Activated CD8-positive, alpha-beta T cell treated with anti-CD3 and anti-CD28 coated beads for 36 hours (primary cell): ENCODE results near the gene KRT80. TPM values are rescaled to one million over a fixed set of nuclear protein-coding genes. Genes with fewer than 3 reads are reported as not detected.

Experiments
- ATAC-seq: fragments of 200-7000 bp; cut with Tn5 transposase; one replicate; pipeline ENCODE4 v1.10.0; 2021; ENCODE audit warnings: mild to moderate bottlenecking, moderate library complexity
- CTCF ChIA-PET: fragments of 350-600 bp; sonication (Branson Sonifier 250); formaldehyde crosslinking; loops from one replicate; lab custom pipeline; 2021; ENCODE audit warnings: antibody characterized with exemption; lab: Charles Lee
- POLR2A ChIA-PET: fragments of 350-600 bp; sonication (Branson Sonifier 250); formaldehyde crosslinking; loops from one replicate; lab custom pipeline; 2021; ENCODE audit warnings: antibody characterized with exemption; lab: Charles Lee
- DNase-seq: peaks from one replicate; pipeline ENCODE4 v3.0.0-alpha.2; 2020
- H3K27ac Mint-ChIP-seq: one replicate; pipeline ENCODE4 v1.8.0; 2021; ENCODE audit warnings: mild to moderate bottlenecking, mixed read lengths
- H3K27me3 Mint-ChIP-seq: one replicate; pipeline ENCODE4 v1.8.0; 2021; ENCODE audit warnings: mixed read lengths
- H3K36me3 Mint-ChIP-seq: one replicate; pipeline ENCODE4 v1.8.0; 2021; ENCODE audit warnings: low read depth, mixed read lengths
- H3K4me1 Mint-ChIP-seq: one replicate; pipeline ENCODE4 v1.8.0; 2021; ENCODE audit warnings: low read depth, mixed read lengths
- H3K4me3 Mint-ChIP-seq: one replicate; pipeline ENCODE4 v1.8.0; 2021; ENCODE audit warnings: mild to moderate bottlenecking, moderate library complexity, mixed read lengths
- H3K9me3 Mint-ChIP-seq: one replicate; pipeline ENCODE4 v1.8.0; 2021; ENCODE audit warnings: mixed read lengths
- intact Hi-C: fragments of 100-400 bp; cut with micrococcal nuclease; formaldehyde crosslinking; loops from one replicate; pipeline ENCODE4 v1.10.0; 2022
- total RNA-seq, 2 experiments: library from RNA; stranded (reverse); gene quantifications; one replicate each; pipeline ENCODE4 v1.2.3, GENCODE V29; 2021
- TF ChIP-seq, protein P1 (sequence below): fragments of 200-600 bp; IDR thresholded peaks from one replicate; pipeline ENCODE4 v1.8.0; 2022; ENCODE audit warnings: antibody characterized with exemption, mild to moderate bottlenecking

Gene KRT80
- total RNA-seq, 2 experiments from 2014 or later = not detected

DNA sequence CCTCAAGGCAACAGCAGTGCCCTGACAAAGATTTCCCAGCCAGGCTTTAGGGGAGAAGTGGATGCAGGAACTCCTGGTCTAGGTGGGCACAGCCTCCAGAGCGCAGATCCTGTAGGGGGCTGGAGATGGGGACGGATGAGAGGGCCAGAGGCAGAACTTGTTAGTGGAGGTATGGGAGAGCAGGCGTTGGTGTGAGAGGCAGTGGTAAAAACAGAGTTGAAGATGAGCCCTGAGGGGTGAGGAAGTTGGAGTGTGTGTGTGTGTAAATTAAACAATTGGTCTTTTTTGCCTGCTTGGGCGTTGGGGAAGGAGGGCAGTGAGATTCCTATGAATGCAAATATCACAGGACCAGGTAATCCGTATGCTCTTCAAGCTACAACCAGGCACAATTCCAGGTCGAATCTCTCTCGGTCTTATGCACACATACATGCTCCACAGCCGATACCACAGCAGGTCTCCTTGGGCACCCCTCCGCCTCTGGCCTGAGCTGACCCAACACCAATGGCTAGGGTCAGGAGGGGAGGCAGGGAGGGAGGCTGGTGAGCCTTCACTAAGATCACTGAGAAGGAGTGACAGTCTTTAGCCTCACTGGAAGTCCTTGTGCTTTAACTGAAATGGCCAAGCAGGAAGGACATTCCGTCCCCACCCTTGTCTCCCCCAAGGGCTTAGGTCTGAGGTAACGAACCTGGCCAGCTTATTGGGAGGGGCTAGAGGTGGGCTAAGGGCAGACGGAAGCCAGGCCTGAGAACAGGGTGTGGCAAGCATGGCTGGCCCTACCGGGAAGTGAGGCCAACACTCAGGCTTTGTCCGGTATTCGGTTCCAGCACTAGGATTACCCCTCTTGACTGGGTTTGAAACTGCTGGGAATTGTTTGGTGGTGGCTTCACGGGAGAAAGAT is 39.7 kb upstream of the KRT80 start:
- POLR2A ChIA-PET = no interaction called here
- DNase-seq = no peak
- peaks cover 54% of the 10 kb centered on the region for H3K27me3 Mint-ChIP-seq
- H3K36me3 Mint-ChIP-seq = no peaks in the 10 kb centered on the region
- CTCF ChIA-PET = no interaction called here
- intact Hi-C loops = no loop called here
- TF ChIP-seq, protein P1, sequence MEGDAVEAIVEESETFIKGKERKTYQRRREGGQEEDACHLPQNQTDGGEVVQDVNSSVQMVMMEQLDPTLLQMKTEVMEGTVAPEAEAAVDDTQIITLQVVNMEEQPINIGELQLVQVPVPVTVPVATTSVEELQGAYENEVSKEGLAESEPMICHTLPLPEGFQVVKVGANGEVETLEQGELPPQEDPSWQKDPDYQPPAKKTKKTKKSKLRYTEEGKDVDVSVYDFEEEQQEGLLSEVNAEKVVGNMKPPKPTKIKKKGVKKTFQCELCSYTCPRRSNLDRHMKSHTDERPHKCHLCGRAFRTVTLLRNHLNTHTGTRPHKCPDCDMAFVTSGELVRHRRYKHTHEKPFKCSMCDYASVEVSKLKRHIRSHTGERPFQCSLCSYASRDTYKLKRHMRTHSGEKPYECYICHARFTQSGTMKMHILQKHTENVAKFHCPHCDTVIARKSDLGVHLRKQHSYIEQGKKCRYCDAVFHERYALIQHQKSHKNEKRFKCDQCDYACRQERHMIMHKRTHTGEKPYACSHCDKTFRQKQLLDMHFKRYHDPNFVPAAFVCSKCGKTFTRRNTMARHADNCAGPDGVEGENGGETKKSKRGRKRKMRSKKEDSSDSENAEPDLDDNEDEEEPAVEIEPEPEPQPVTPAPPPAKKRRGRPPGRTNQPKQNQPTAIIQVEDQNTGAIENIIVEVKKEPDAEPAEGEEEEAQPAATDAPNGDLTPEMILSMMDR = no peak
- no peaks in the 10 kb centered on the region for H3K9me3 Mint-ChIP-seq
- no peaks in the 10 kb centered on the region for H3K4me1 Mint-ChIP-seq
- H3K27ac Mint-ChIP-seq = no peak overlapping the region
- ATAC-seq = no peak
- no peak overlapping the region for H3K4me3 Mint-ChIP-seq

DNA sequence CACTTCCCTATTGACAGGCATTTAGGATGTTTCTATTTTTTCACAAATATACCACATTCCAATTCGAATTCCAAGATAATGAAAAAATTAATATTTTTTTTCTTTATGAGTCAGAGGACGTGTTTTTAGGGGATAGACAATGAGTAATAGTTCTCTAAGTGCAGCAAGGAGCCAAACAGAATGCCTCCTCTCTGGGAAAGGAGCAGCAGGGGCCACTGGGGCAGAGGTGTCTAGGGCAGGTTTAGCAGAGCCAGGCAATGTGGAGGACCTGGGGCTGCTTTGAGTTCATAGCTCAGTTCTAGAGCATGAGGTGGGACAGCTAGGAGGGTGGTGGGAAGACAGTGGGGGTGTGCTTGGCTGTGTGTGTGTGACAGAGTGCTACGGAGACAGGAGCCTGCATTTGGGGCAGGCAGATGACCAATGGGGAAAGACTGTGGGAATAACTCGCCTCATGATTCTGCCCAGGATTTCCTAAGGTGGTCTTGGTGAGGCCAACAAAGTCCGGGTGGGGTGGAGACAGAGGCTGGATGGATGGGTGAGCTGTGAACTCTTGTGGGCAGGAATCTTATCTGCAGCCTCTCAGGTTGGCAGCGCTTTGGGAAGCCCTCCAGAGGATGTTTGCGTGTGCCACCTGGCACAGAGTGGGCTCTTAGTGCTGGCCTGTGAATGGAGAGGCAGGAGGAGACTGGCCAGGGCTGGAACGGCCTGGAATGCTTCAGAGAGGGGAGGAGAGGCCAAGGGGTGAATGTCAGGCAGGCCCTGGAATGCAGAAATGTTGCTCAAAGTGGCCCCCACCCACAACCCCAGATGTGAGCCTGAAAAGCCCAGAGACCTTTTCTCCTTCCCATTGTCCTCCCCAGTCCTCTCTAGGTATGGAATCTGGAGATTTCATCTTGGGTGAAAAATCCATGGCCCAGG is 38.8 kb upstream of the KRT80 start:
- intact Hi-C loops = no loop called here
- H3K27ac Mint-ChIP-seq = no peak overlapping the region
- H3K27me3 Mint-ChIP-seq = peaks cover 57% of the 10 kb centered on the region
- H3K4me1 Mint-ChIP-seq = no peaks in the 10 kb centered on the region
- ChIA-PET CTCF (no interaction called here), POLR2A (no interaction called here)
- DNase-seq (no peak), ATAC-seq (no peak)
- TF ChIP-seq, protein P1 = no peak
- H3K9me3 Mint-ChIP-seq = no peaks in the 10 kb centered on the region
- no peak overlapping the region for H3K4me3 Mint-ChIP-seq
- no peaks in the 10 kb centered on the region for H3K36me3 Mint-ChIP-seq

DNA sequence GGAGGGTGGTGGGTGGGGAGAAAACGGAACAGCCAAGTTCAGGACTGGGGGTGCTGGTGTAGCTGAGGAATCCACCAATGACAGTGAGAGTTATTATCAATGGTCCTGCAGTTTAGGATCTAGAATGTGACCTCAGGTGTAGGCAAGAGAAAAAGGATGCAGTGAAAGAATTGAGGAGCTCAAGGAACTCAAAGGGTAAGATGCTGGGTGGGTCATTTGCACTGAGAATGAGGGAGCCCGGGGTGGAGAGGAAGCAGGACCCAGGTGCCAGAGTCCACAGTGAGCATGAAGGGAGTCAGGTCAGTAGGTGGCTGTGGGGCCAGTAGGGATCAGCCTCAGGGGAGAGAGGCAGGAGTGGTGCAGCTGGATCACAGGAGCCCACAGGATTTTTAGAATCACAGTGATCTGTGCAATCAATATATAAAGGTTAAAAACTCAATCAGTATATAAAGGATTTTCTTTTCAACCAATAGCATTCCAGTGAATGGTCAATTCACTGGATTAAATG is 38.1 kb upstream of the KRT80 start:
- H3K27me3 Mint-ChIP-seq = peaks cover 56% of the 10 kb centered on the region
- H3K27ac Mint-ChIP-seq = no peak overlapping the region
- ChIA-PET CTCF (no interaction called here), POLR2A (no interaction called here)
- no peak overlapping the region for H3K4me3 Mint-ChIP-seq
- H3K4me1 Mint-ChIP-seq = no peaks in the 10 kb centered on the region
- ATAC-seq (no peak), DNase-seq (no peak)
- H3K9me3 Mint-ChIP-seq = no peaks in the 10 kb centered on the region
- intact Hi-C loops = no loop called here
- no peaks in the 10 kb centered on the region for H3K36me3 Mint-ChIP-seq
- TF ChIP-seq, protein P1 = no peak

DNA sequence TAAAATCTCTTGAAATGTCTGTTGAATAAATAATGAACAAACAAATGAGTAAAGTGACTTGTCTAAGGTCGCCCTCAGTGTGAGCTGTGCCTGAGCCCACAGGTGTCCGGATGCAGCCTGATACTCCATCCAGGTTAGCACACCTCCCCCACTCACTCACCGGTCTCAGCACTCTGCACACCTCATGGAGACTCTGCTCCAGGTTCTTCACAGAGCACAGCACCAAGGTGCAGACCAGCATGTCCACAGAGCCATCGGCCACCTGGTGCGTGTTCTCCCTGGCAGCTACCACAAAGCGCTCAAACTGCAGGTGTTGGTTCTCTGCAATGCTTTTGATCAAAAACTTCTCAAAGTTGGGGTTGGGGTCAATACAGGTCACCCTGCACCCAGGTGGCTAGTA is 37.1 kb upstream of the KRT80 start:
- H3K9me3 Mint-ChIP-seq = no peaks in the 10 kb centered on the region
- CTCF ChIA-PET = interaction anchor here (0.8 kb wide), 1 partner anchor 99 kb away, joined by 3 read pairs; no protein-coding TSS in a partner anchor
- intact Hi-C loops = no loop called here
- DNase-seq = no peak
- peaks cover 2% of the 10 kb centered on the region for H3K4me1 Mint-ChIP-seq
- H3K27me3 Mint-ChIP-seq = peaks cover 54% of the 10 kb centered on the region
- TF ChIP-seq, protein P1 = no peak
- no peak overlapping the region for H3K27ac Mint-ChIP-seq
- POLR2A ChIA-PET = no interaction called here
- no peak for ATAC-seq
- H3K4me3 Mint-ChIP-seq = no peak overlapping the region
- H3K36me3 Mint-ChIP-seq = no peaks in the 10 kb centered on the region
